ENCODE results near the gene EML4.
A peak's percentile ranks its signal among the peaks of the same experiment; 100 is the strongest.
"Not testable (repeated sequence)": the region's sequence is repeated elsewhere in the genome, so short reads cannot be mapped to it uniquely, and the experiment has no call there.

Gene EML4

GRCh38 chr2:42169100-42169873, at the start of gene EML4:
EML4 (plus strand) TSS chr2:42169353; CDS start chr2:42169612, 259 bp downstream.
- peak; percentile 69 for DNase-seq

- DNase-seq = no peak
Measured at GRCh38 chr2:42123426-42123825, 45.7 kb upstream of the EML4 start.

- no peak for DNase-seq
Measured at GRCh38 chr2:42124011-42124785, 45.0 kb upstream of the EML4 start.

GRCh38 chr2:42125841-42126594, 43.1 kb upstream of the EML4 start:
- no peak for DNase-seq

GRCh38 chr2:42126873-42127272, 42.3 kb upstream of the EML4 start:
- DNase-seq = not testable (repeated sequence)

- no peak for DNase-seq
Measured at GRCh38 chr2:42127425-42128424, 41.4 kb upstream of the EML4 start.

GRCh38 chr2:42128721-42129486, 40.2 kb upstream of the EML4 start:
- DNase-seq = no peak

GRCh38 chr2:42129487-42129852, 39.7 kb upstream of the EML4 start:
- DNase-seq = no peak

- DNase-seq = no peak
Measured at GRCh38 chr2:42129947-42130346, 39.2 kb upstream of the EML4 start.

GRCh38 chr2:42130858-42131257, 38.3 kb upstream of the EML4 start:
- not testable (repeated sequence) for DNase-seq

- DNase-seq = peak; percentile 33
Measured at GRCh38 chr2:42132191-42132965, 36.8 kb upstream of the EML4 start.

- peak; percentile 69 for DNase-seq
Measured at GRCh38 chr2:42132966-42133641, 36.0 kb upstream of the EML4 start.

GRCh38 chr2:42133771-42134195, 35.4 kb upstream of the EML4 start:
- DNase-seq = no peak

- not testable (repeated sequence) for DNase-seq
Measured at GRCh38 chr2:42134401-42134932, 34.7 kb upstream of the EML4 start.

GRCh38 chr2:42135381-42136312, 33.5 kb upstream of the EML4 start:
- no peak for DNase-seq

- DNase-seq = no peak
Measured at GRCh38 chr2:42136782-42137124, 32.4 kb upstream of the EML4 start.

GRCh38 chr2:42137125-42137841, 31.9 kb upstream of the EML4 start:
- DNase-seq = no peak
